ENCODE data around the gene LRRC38.

The LRRC38 gene

DNA sequence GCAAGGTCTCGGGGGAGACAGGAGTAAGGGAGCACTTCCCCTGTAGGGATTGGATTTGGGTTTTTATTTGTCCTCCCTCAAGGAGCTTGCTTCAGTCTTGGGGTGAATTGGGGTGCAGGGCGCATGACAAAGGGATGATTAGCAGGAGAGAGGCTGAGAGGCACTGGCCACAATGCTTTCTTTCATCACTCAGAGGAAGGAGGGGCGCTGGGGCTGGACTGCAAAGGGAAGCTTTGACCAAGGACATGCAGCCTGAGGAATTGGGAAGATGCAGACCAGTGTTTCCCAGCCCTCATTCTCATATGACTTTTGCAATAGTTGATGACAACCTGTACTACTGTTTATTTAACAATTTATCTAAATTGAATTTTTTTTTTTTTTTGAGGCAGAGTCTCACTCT lies 35.7 kb upstream of the LRRC38 start:
- H3K27me3 Mint-ChIP-seq (ENCODE audit: low read depth) = peaks cover 34% of the 10 kb centered on the region
- TF ChIP-seq, protein P1, sequence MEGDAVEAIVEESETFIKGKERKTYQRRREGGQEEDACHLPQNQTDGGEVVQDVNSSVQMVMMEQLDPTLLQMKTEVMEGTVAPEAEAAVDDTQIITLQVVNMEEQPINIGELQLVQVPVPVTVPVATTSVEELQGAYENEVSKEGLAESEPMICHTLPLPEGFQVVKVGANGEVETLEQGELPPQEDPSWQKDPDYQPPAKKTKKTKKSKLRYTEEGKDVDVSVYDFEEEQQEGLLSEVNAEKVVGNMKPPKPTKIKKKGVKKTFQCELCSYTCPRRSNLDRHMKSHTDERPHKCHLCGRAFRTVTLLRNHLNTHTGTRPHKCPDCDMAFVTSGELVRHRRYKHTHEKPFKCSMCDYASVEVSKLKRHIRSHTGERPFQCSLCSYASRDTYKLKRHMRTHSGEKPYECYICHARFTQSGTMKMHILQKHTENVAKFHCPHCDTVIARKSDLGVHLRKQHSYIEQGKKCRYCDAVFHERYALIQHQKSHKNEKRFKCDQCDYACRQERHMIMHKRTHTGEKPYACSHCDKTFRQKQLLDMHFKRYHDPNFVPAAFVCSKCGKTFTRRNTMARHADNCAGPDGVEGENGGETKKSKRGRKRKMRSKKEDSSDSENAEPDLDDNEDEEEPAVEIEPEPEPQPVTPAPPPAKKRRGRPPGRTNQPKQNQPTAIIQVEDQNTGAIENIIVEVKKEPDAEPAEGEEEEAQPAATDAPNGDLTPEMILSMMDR (IDR thresholded peaks at IDR 0.05; ENCODE audit: unreplicated experiment in 3 of 3) = no peak
- no peaks in the 10 kb centered on the region for H3K36me3 Mint-ChIP-seq (ENCODE audit: low read depth)
- no peak overlapping the region for H3K4me3 Mint-ChIP-seq
- no peaks in the 10 kb centered on the region for H3K9me3 Mint-ChIP-seq
- no peak overlapping the region for H3K27ac Mint-ChIP-seq
- peaks cover 7% of the 10 kb centered on the region for H3K4me1 Mint-ChIP-seq

DNA sequence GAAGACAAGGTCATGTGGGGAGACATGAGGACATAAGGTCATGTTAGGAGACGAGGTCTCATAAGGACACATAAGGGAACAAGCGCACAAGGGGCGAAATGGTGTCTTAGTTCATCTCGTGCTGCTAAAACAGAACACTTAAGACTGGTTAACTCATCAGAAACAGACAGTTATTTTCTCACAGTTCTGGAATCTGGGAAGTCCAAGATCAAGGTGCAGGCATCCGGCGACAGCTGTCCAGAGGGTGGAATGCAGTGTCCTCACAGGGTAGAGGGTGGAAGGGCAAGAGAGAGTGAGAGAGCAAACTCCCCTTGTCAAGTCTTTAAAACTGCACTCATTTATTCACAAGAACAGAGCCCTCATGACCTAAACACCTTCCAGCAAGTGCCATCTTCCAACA lies 35.2 kb upstream of the LRRC38 start:
- no peak overlapping the region for H3K27ac Mint-ChIP-seq
- TF ChIP-seq, protein P1 (IDR thresholded peaks at IDR 0.05; ENCODE audit: unreplicated experiment in 3 of 3) = no peak

DNA sequence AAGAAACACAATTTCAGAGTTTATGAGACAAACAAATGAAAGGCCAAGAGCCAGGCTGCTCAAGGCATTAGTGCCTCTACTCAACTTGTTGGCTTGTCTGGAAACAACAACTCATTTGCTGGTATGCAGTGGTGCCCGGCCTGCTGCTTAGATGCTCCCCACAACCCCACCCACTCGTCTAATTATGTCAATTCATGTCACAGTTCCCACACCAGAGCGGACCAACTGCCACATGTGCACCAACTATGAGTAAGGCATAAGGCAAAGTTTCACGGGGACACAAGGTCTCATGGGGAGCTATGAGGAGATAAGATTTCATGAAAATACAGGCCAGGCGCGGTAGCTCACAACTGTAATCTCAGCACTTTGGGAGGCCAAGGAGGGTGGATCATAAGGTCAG lies 34.5 kb upstream of the LRRC38 start:
- peaks cover 43% of the 10 kb centered on the region for H3K27me3 Mint-ChIP-seq (ENCODE audit: low read depth)
- no peak overlapping the region for H3K4me3 Mint-ChIP-seq
- no peaks in the 10 kb centered on the region for H3K36me3 Mint-ChIP-seq (ENCODE audit: low read depth)
- peaks cover 19% of the 10 kb centered on the region for H3K4me1 Mint-ChIP-seq
- no peak overlapping the region for H3K27ac Mint-ChIP-seq
- H3K9me3 Mint-ChIP-seq = no peaks in the 10 kb centered on the region
- TF ChIP-seq, protein P1 (IDR thresholded peaks at IDR 0.05; ENCODE audit: unreplicated experiment in 3 of 3) = no peak

More for the DNA sequence above, 35.2 kb upstream of the LRRC38 start:
- peaks cover 12% of the 10 kb centered on the region for H3K4me1 Mint-ChIP-seq
- H3K9me3 Mint-ChIP-seq = no peaks in the 10 kb centered on the region
- H3K36me3 Mint-ChIP-seq (ENCODE audit: low read depth) = no peaks in the 10 kb centered on the region
- no peak overlapping the region for H3K4me3 Mint-ChIP-seq
- peaks cover 39% of the 10 kb centered on the region for H3K27me3 Mint-ChIP-seq (ENCODE audit: low read depth)

DNA sequence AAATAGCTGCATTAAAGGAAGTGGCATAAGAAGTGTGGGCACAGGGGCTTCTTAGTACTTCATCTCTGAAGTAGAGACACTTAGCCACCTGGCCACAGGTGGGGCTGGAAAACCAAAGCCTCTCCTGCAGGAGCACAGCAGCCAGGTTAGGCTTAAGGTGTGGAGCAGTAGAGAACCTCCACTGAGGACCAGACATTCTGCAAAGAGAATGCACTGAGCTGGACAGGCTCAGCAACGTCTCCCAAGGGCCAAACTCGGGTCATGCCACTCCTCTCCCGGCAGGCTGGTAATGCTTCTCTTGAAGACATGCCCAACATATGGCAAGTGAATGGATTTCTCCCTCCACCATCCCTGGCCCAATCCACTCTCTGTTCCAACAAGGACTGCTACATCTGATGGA lies 33.0 kb upstream of the LRRC38 start:
- Mint-ChIP-seq H3K27ac (no peak overlapping the region), H3K36me3 (ENCODE audit: low read depth) (no peaks in the 10 kb centered on the region), H3K4me1 (peaks cover 19% of the 10 kb centered on the region), H3K27me3 (ENCODE audit: low read depth) (peaks cover 41% of the 10 kb centered on the region), H3K4me3 (no peak overlapping the region), H3K9me3 (no peaks in the 10 kb centered on the region)
- TF ChIP-seq, protein P1 (IDR thresholded peaks at IDR 0.05; ENCODE audit: unreplicated experiment in 3 of 3) = no peak

DNA sequence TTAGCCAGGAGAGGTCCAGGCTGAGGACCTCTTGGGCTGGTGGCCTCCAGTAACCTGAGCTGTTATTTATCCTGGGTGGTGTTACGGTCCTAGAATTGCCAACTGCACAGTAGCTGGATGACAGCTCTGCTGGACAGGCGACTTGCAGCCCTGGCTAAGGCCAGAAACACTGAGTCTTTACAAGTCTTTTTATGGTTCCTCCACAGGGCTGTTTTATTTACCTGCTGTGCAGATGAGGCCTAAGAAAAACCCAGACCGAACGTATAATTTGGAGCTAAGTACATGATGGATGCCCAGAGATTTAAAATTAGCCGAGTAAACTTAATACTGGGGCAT lies 30.4 kb upstream of the LRRC38 start:
- Mint-ChIP-seq H3K36me3 (ENCODE audit: low read depth) (no peaks in the 10 kb centered on the region), H3K4me1 (peaks cover 12% of the 10 kb centered on the region), H3K27ac (peak overlapping the region in 1 of 3 experiments; percentile 64), H3K4me3 (no peak overlapping the region), H3K27me3 (ENCODE audit: low read depth) (peaks cover 42% of the 10 kb centered on the region), H3K9me3 (no peaks in the 10 kb centered on the region)
- TF ChIP-seq, protein P1 (IDR thresholded peaks at IDR 0.05; ENCODE audit: unreplicated experiment in 3 of 3) = peak in 1 of 3 experiments; percentile 26

DNA sequence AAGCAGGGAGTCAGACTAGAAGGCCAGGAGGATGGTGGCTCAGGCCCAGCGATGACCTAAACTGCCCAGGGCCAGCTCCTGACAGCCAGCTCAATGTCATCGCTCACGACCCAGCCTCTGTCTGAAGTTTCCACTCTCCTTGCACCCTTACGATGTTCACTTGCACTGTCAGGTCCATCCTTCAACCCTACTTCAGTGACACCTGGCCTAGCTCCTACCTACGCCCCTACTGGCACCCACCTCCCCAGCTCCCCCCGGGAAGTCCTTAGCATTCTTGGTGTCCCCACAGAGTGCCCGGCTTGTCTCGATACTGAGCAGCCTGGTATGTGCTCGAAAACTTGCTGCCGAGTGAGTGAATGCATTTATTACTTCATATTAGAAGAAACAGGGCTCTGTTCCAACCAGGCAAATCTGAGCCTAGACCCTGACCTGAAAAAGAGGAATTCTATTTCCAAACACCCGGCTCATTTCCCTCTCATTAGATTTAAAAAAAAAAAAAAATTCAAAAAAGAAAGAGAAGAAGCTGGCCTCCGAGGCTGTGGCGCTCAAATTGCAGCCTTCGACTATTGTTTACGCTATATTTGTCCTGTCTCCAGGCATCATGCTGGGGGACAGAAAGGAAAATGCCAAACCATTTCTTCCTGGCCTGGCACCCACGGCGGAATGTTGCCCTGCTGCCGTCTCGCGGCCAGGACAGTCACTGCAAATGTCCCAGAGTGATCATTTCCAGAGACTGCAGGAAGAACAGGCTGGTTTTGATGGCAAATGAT lies 29.8 kb upstream of the LRRC38 start:
- Mint-ChIP-seq H3K27me3 (ENCODE audit: low read depth) (peaks cover 37% of the 10 kb centered on the region), H3K4me1 (peaks cover 12% of the 10 kb centered on the region), H3K27ac (peak overlapping the region in 1 of 3 experiments; percentile 64), H3K4me3 (no peak overlapping the region), H3K9me3 (no peaks in the 10 kb centered on the region), H3K36me3 (ENCODE audit: low read depth) (no peaks in the 10 kb centered on the region)
- TF ChIP-seq, protein P1 (IDR thresholded peaks at IDR 0.05; ENCODE audit: unreplicated experiment in 3 of 3) = peak; percentile 55 to 63 (median 56)

Measured in nephron (organoid).